Natural killer cell (primary cell): ENCODE results near the gene SIPA1. TPM values are rescaled to one million over a fixed set of nuclear protein-coding genes. Genes with fewer than 3 reads are reported as not detected.

ENCODE experiments used
- ATAC-seq, 3 donors: fragments of 150-1000 bp in 2 of 3; fragments of 200-7000 bp in 1 of 3; cut with Tn5 transposase; 1 replicate in 1 of 3; 2 replicates in 2 of 3; pipeline ENCODE4 v1.10.0; 2021; ENCODE audit warnings: mild to moderate bottlenecking in 2 of 3, moderate library complexity in 2 of 3
- DNase-seq, 2 donors: peaks; one replicate each; pipeline versions ENCODE4 v3.0.0 to v3.0.0-alpha.2; 2013 to 2021; ENCODE audit warnings: mixed read lengths in 1 of 2
- H3K27ac ChIP-seq: one replicate; pipeline ENCODE4 v1.5.1; 2013; ENCODE audit warnings: mild to moderate bottlenecking, low read length
- H3K27me3 ChIP-seq: one replicate; pipeline ENCODE4 v1.6.1; 2013; ENCODE audit warnings: low read length; ENCODE audit not compliant: control insufficient read depth, insufficient read depth
- H3K36me3 ChIP-seq: one replicate; pipeline ENCODE4 v1.6.1; 2013; ENCODE audit warnings: low read length; ENCODE audit not compliant: control insufficient read depth, insufficient read depth
- H3K4me1 ChIP-seq: one replicate; pipeline ENCODE4 v1.6.1; 2013; ENCODE audit warnings: low read length; ENCODE audit not compliant: control insufficient read depth, insufficient read depth
- H3K4me3 ChIP-seq: one replicate; pipeline ENCODE4 v1.5.1; 2013; ENCODE audit warnings: low read length
- H3K9me3 ChIP-seq: one replicate; pipeline ENCODE4 v1.6.1; 2013; ENCODE audit warnings: low read length; ENCODE audit not compliant: control insufficient read depth, insufficient read depth
- H3K27ac Mint-ChIP-seq, 2 donors: one replicate each; pipeline ENCODE4 v1.8.0; 2022; ENCODE audit warnings: mild to moderate bottlenecking in 2 of 2, mixed read lengths in 2 of 2, moderate library complexity in 1 of 2
- H3K27me3 Mint-ChIP-seq, 2 donors: one replicate each; pipeline ENCODE4 v1.8.0; 2022; ENCODE audit warnings: low read depth in 2 of 2, mixed read lengths in 2 of 2
- H3K36me3 Mint-ChIP-seq: one replicate; pipeline ENCODE4 v1.8.0; 2022; ENCODE audit warnings: mixed read lengths
- H3K4me1 Mint-ChIP-seq, 2 donors: one replicate each; pipeline ENCODE4 v1.8.0; 2022; ENCODE audit warnings: mixed read lengths in 2 of 2
- H3K4me3 Mint-ChIP-seq: one replicate; pipeline ENCODE4 v1.8.0; 2022; ENCODE audit warnings: mild to moderate bottlenecking, moderate library complexity, mixed read lengths
- H3K9me3 Mint-ChIP-seq, 2 donors: one replicate each; pipeline ENCODE4 v1.8.0; 2022; ENCODE audit warnings: mixed read lengths in 2 of 2
- WGBS: methylation state at CpG from one replicate; pipeline ENCODE4 v1.1.7; 2013; ENCODE audit warnings: missing lambda C conversion rate; ENCODE audit not compliant: insufficient coverage; 5-methylcytosine and 5-hydroxymethylcytosine counted together
- intact Hi-C: fragments of 100-400 bp; cut with micrococcal nuclease; formaldehyde crosslinking; loops from one replicate; pipeline ENCODE4 v1.14.2; 2022
- total RNA-seq, 4 donors: library from RNA; stranded (reverse); fragments of 120-200 nt in 1 of 4; gene quantifications; one replicate each; pipeline versions ENCODE4 v1.2.3 to v1.2.4, GENCODE V29; 2013 to 2022
- TF ChIP-seq, protein P1 (sequence below): fragments of 200-600 bp; IDR thresholded peaks from one replicate; pipeline ENCODE4 v1.8.0; 2022; ENCODE audit warnings: antibody characterized with exemption

SIPA1 gene
- total RNA-seq, 3 donors from 2014 or later (not counting 1 experiment from before 2014, with no cell fraction given) = 520 to 776 (median 743) TPM

DNA sequence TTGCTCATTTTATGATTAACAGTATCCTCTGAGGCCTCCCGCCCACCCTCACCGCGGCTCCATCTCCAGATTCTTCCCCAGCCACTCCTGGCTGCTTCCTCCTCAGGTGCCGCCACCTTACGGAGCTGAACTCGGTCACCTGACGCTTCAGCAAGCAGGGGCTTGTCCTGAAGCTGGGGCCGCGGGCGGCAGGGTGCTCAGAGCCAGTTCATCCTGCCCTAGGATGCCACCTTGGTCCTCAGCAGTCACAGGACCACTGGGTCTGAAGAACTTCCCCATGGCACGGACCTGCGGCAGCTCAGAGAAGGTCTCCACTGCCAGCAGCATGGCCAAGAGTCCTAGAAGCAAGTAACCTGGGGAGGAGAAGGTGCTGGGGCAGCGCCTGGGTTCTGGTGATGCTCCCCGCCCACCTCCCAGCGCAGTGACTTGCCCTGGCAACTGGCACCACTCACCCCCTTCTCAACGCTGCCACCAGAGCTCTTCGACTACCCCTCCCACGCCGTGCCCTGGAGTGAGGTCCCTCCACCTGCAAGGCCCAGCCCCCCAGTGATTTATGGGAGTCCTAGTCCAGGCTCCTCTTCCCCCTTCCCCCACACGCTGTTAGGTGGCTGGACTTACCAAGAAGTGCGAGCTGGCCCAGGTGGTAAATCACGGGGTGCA is 44.9 kb upstream of the SIPA1 start:
- ATAC-seq (no peak), DNase-seq (no peak)
- 91% methylated on average over 22 of the region's 22 CpGs for WGBS
- H3K4me1 ChIP-seq = peaks cover 29% of the 10 kb centered on the region
- TF ChIP-seq, protein P1, sequence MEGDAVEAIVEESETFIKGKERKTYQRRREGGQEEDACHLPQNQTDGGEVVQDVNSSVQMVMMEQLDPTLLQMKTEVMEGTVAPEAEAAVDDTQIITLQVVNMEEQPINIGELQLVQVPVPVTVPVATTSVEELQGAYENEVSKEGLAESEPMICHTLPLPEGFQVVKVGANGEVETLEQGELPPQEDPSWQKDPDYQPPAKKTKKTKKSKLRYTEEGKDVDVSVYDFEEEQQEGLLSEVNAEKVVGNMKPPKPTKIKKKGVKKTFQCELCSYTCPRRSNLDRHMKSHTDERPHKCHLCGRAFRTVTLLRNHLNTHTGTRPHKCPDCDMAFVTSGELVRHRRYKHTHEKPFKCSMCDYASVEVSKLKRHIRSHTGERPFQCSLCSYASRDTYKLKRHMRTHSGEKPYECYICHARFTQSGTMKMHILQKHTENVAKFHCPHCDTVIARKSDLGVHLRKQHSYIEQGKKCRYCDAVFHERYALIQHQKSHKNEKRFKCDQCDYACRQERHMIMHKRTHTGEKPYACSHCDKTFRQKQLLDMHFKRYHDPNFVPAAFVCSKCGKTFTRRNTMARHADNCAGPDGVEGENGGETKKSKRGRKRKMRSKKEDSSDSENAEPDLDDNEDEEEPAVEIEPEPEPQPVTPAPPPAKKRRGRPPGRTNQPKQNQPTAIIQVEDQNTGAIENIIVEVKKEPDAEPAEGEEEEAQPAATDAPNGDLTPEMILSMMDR = no peak
- no peaks in the 10 kb centered on the region for H3K9me3 ChIP-seq
- Mint-ChIP-seq H3K9me3 (no peaks in the 10 kb centered on the region), H3K36me3 (no peaks in the 10 kb centered on the region), H3K27me3 (no peaks in the 10 kb centered on the region), H3K4me3 (no peak overlapping the region), H3K27ac (no peak overlapping the region), H3K4me1 (peaks cover 10 to 23% of the 10 kb centered on the region in 2 donors)
- intact Hi-C loops = loop anchor here (1.0 kb wide), 1 partner anchor 53 kb away; no protein-coding TSS in a partner anchor
- no peak overlapping the region for H3K4me3 ChIP-seq
- H3K27ac ChIP-seq = no peak overlapping the region
- H3K27me3 ChIP-seq = no peaks in the 10 kb centered on the region
- H3K36me3 ChIP-seq = peaks cover 34% of the 10 kb centered on the region

- H3K36me3 ChIP-seq = peaks cover 41% of the 10 kb centered on the region
- DNase-seq (peak; percentile 30 to 70), ATAC-seq (peak; percentile 43 to 50 (median 48))
- H3K4me1 ChIP-seq = peaks cover 21% of the 10 kb centered on the region
- H3K27ac Mint-ChIP-seq = no peak overlapping the region
- intact Hi-C loops = loop anchor here (1.0 kb wide), 1 partner anchor 53 kb away; no protein-coding TSS in a partner anchor
- TF ChIP-seq, protein P1 = peak; percentile 55
- H3K9me3 Mint-ChIP-seq = no peaks in the 10 kb centered on the region
- no peaks in the 10 kb centered on the region for H3K36me3 Mint-ChIP-seq
- no peak overlapping the region for H3K4me3 ChIP-seq
- no peaks in the 10 kb centered on the region for H3K27me3 ChIP-seq
- H3K4me3 Mint-ChIP-seq = no peak overlapping the region
- H3K27ac ChIP-seq = no peak overlapping the region
- no peaks in the 10 kb centered on the region for H3K9me3 ChIP-seq
- no peaks in the 10 kb centered on the region for H3K27me3 Mint-ChIP-seq
- WGBS = 91% methylated on average over 26 of the region's 26 CpGs
- peaks cover 2 to 16% of the 10 kb centered on the region in 2 donors for H3K4me1 Mint-ChIP-seq
These were observed 44.1 kb upstream of the SIPA1 start for GRCh38 chr11:65593518-65594414.

DNA sequence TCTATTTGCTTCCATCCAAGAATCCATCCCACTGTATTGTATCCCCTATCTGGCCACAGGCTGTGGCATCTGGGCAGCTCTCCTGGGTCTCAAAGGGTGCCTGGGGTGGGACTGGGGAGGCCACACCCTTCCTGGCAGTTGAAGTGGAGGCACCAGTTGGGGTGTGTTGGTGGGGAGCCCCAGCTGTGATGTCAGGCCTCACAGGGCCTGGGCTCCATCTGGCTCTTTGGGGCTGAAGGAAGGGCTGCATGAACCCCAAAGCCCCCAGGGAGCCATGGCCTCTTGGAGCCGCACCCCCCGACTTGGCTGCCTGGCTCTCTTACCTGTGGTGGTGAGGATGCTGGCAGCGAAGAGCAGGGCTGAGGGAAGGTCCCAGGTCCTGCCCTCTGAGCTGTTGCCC is 42.8 kb upstream of the SIPA1 start:
- Histone ChIP-seq H3K4me3 (no peak overlapping the region), H3K36me3 (peaks cover 41% of the 10 kb centered on the region), H3K27me3 (no peaks in the 10 kb centered on the region), H3K9me3 (no peaks in the 10 kb centered on the region), H3K4me1 (peaks cover 9% of the 10 kb centered on the region), H3K27ac (no peak overlapping the region)
- H3K27ac Mint-ChIP-seq = no peak overlapping the region
- intact Hi-C loops = no loop called here
- H3K27me3 Mint-ChIP-seq = no peaks in the 10 kb centered on the region
- no peak overlapping the region for H3K4me3 Mint-ChIP-seq
- 90% methylated on average over 3 of the region's 3 CpGs for WGBS
- H3K4me1 Mint-ChIP-seq = peaks cover 0 to 10% of the 10 kb centered on the region in 2 donors
- ATAC-seq (peak in 1 of 3 donors; percentile 5), DNase-seq (no peak)
- TF ChIP-seq, protein P1 = no peak
- no peaks in the 10 kb centered on the region for H3K9me3 Mint-ChIP-seq
- no peaks in the 10 kb centered on the region for H3K36me3 Mint-ChIP-seq
